Caco-2 (cell line): Measurements from ENCODE around the gene ADAD2. TPM values are rescaled to one million over a fixed set of nuclear protein-coding genes. Genes with fewer than 3 reads are reported as not detected.

Experiments used
- BruUV-seq: library from RNA; stranded (reverse); fragments of 400-500 nt; replicated peaks from 2 replicates; lab custom pipeline; 2021; lab: Mats Ljungman, UMichigan
- CTCF ChIA-PET: fragments of 300-600 bp; sonication (Branson Sonifier 250); formaldehyde crosslinking; loops from one replicate; lab custom pipeline; 2022; ENCODE audit warnings: antibody characterized with exemption; lab: Charles Lee
- POLR2A ChIA-PET: fragments of 300-600 bp; sonication (Branson Sonifier 250); formaldehyde crosslinking; loops from one replicate; lab custom pipeline; 2022; ENCODE audit warnings: antibody characterized with exemption; lab: Charles Lee
- DNase-seq, 2 experiments: peaks; one replicate each; pipeline versions ENCODE4 v3.0.0 to v3.0.0-alpha.2; 2020 to 2022
- H3K27me3 ChIP-seq: replicated peaks from 2 replicates; pipeline ENCODE4 v1.6.0; 2011; ENCODE audit warnings: low read length; ENCODE audit not compliant: control insufficient read depth, insufficient read depth
- H3K36me3 ChIP-seq: 2 replicates; pipeline ENCODE4 v1.5.1; 2011; ENCODE audit warnings: low read length; ENCODE audit not compliant: control insufficient read depth, insufficient read depth
- H3K4me1 ChIP-seq: fragments of 250-450 bp; sonication (Bioruptor Pico); 2 replicates; pipeline ENCODE4 v1.5.1; 2020; ENCODE audit warnings: mild to moderate bottlenecking
- H3K4me3 ChIP-seq: 2 replicates; pipeline ENCODE4 v1.5.1; 2011; ENCODE audit warnings: low read depth, mild to moderate bottlenecking, control low read depth, low read length
- H3K9me3 ChIP-seq: fragments of 250-450 bp; sonication (Bioruptor Pico); 2 replicates; pipeline ENCODE4 v1.5.1; 2020; ENCODE audit warnings: mild to moderate bottlenecking, moderate library complexity
- H3K27ac Mint-ChIP-seq: one replicate; pipeline ENCODE4 v1.8.0; 2022; ENCODE audit warnings: mixed read lengths; ENCODE audit not compliant: unreplicated experiment
- H3K27me3 Mint-ChIP-seq: one replicate; pipeline ENCODE4 v1.8.0; 2022; ENCODE audit warnings: mixed read lengths; ENCODE audit not compliant: insufficient read depth, unreplicated experiment
- H3K36me3 Mint-ChIP-seq: one replicate; pipeline ENCODE4 v1.8.0; 2022; ENCODE audit warnings: mild to moderate bottlenecking, mixed read lengths; ENCODE audit not compliant: insufficient read depth, unreplicated experiment
- H3K4me1 Mint-ChIP-seq: one replicate; pipeline ENCODE4 v1.8.0; 2022; ENCODE audit warnings: low read depth, mixed read lengths; ENCODE audit not compliant: unreplicated experiment
- H3K4me3 Mint-ChIP-seq: one replicate; pipeline ENCODE4 v1.8.0; 2022; ENCODE audit warnings: mild to moderate bottlenecking, moderate library complexity, mixed read lengths; ENCODE audit not compliant: unreplicated experiment
- H3K9me3 Mint-ChIP-seq: one replicate; pipeline ENCODE4 v1.8.0; 2022; ENCODE audit warnings: mixed read lengths; ENCODE audit not compliant: unreplicated experiment
- CTCF ChIP-seq, 2 experiments: fragments of 200-600 bp in 1 of 2; IDR thresholded peaks; 1 replicate in 1 of 2; 2 replicates in 1 of 2; pipeline versions ENCODE4 v1.5.1 to v1.8.0; 2011 to 2022; ENCODE audit warnings: antibody characterized with exemption in 1 of 2, control low read depth in 1 of 2, inconsistent platforms in 1 of 2, low read depth in 1 of 2, low read length in 1 of 2, mild to moderate bottlenecking in 1 of 2, moderate library complexity in 1 of 2; ENCODE audit not compliant: insufficient read depth in 1 of 2, severe bottlenecking in 1 of 2, unreplicated experiment in 1 of 2
- intact Hi-C: fragments of 100-400 bp; cut with micrococcal nuclease; formaldehyde crosslinking; loops from one replicate; pipeline ENCODE4 v1.10.0; 2022; ENCODE audit not compliant: unreplicated experiment
- total RNA-seq: library from RNA; stranded (reverse); gene quantifications from 2 replicates; pipeline ENCODE4 v1.2.3, GENCODE V29; 2022

The ADAD2 gene
- total RNA-seq, 1 experiment from 2014 or later: not detected

- no peak overlapping the region for H3K4me3 ChIP-seq
- POLR2A ChIA-PET: no interaction called here
- Mint-ChIP-seq H3K27ac (no peak overlapping the region), H3K27me3 (peaks cover 6% of the 10 kb centered on the region), H3K4me1 (no peaks in the 10 kb centered on the region), H3K9me3 (no peaks in the 10 kb centered on the region), H3K4me3 (no peak overlapping the region), H3K36me3 (no peaks in the 10 kb centered on the region)
- CTCF ChIA-PET: no interaction called here
- BruUV-seq: no TSS peak
- H3K27me3 ChIP-seq: no peaks in the 10 kb centered on the region
- no peaks in the 10 kb centered on the region for H3K9me3 ChIP-seq
- H3K4me1 ChIP-seq: no peaks in the 10 kb centered on the region
- intact Hi-C loops: no loop called here
- TF ChIP-seq CTCF (IDR thresholded peaks at IDR 0.05; ENCODE audit: insufficient read depth in 1 of 2, low read depth in 1 of 2, low read length in 1 of 2, severe bottlenecking in 1 of 2, unreplicated experiment in 1 of 2): no peak
- no peaks in the 10 kb centered on the region for H3K36me3 ChIP-seq
- DNase-seq: no peak
Measured at GRCh38 chr16:84218956-84219355, 28.0 kb downstream of the ADAD2 start.

GRCh38 chr16:84220851-84221250 lies 29.9 kb downstream of the ADAD2 start:
- H3K4me3 ChIP-seq: no peak overlapping the region
- Mint-ChIP-seq H3K4me1 (no peaks in the 10 kb centered on the region), H3K36me3 (no peaks in the 10 kb centered on the region), H3K27ac (no peak overlapping the region), H3K4me3 (no peak overlapping the region), H3K9me3 (no peaks in the 10 kb centered on the region), H3K27me3 (peaks cover 6% of the 10 kb centered on the region)
- ChIA-PET POLR2A (no interaction called here), CTCF (no interaction called here)
- DNase-seq: no peak
- H3K36me3 ChIP-seq: no peaks in the 10 kb centered on the region
- BruUV-seq: no TSS peak
- no peaks in the 10 kb centered on the region for H3K27me3 ChIP-seq
- H3K9me3 ChIP-seq: no peaks in the 10 kb centered on the region
- TF ChIP-seq CTCF (IDR thresholded peaks at IDR 0.05; ENCODE audit: insufficient read depth in 1 of 2, low read depth in 1 of 2, low read length in 1 of 2, severe bottlenecking in 1 of 2, unreplicated experiment in 1 of 2): no peak
- intact Hi-C loops: no loop called here
- H3K4me1 ChIP-seq: no peaks in the 10 kb centered on the region

- CTCF ChIA-PET: interaction anchor here (0.6 to 1.1 kb wide), 2 partner anchors 260 to 395 kb away, joined by 3 to 4 read pairs; no protein-coding TSS in a partner anchor
- TF ChIP-seq CTCF (IDR thresholded peaks at IDR 0.05; ENCODE audit: insufficient read depth in 1 of 2, low read depth in 1 of 2, low read length in 1 of 2, severe bottlenecking in 1 of 2, unreplicated experiment in 1 of 2): no peak
- Mint-ChIP-seq H3K9me3 (no peaks in the 10 kb centered on the region), H3K27ac (no peak overlapping the region), H3K4me1 (no peaks in the 10 kb centered on the region), H3K27me3 (peaks cover 6% of the 10 kb centered on the region), H3K4me3 (no peak overlapping the region), H3K36me3 (no peaks in the 10 kb centered on the region)
- no peak overlapping the region for H3K4me3 ChIP-seq
- no TSS peak for BruUV-seq
- no peaks in the 10 kb centered on the region for H3K36me3 ChIP-seq
- POLR2A ChIA-PET: no interaction called here
- H3K27me3 ChIP-seq: no peaks in the 10 kb centered on the region
- DNase-seq: no peak
- intact Hi-C loops: no loop called here
- no peaks in the 10 kb centered on the region; the same call in 1 of the 2 replicates for H3K4me1 ChIP-seq
- H3K9me3 ChIP-seq: no peaks in the 10 kb centered on the region
Measured at GRCh38 chr16:84223456-84223855, 32.5 kb downstream of the ADAD2 start.
